A204.1 (cell line): ENCODE results near the gene ABCE1.
A peak's percentile ranks its signal among the peaks of the same experiment; 100 is the strongest.
"Not testable (repeated sequence)": the region's sequence is repeated elsewhere in the genome, so short reads cannot be mapped to it uniquely, and the experiment has no call there.

Source experiments
- FAIRE-seq: peaks from 2 replicates; lab custom pipeline; 2012; peaks lifted over from hg19 to GRCh38; lab: Jason Lieb, UNC

Gene ABCE1

GRCh38 chr4:145103496-145103895 lies 5.4 kb downstream of the ABCE1 start:
- no peak for FAIRE-seq

- FAIRE-seq = no peak
Observed at GRCh38 chr4:145107126-145107525, 9.0 kb downstream of the ABCE1 start.

DNA sequence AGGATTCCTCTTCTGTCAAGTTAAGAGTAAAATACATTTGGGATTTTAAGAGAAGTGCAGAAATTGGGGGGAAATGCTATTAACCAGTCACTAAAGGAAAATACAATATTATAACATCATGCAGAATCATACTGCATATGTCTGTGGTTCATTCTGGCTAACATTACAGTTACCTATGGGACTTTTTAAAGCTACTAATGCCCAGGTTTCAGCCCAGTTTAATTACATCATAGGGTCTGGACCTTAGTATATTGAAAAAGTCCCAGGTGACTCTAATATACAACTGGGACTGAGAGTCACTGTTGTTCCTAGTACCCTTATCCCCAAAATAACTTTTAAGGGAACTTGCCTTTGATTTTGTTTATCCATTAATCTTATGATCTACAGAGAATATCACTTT lies 10.0 kb downstream of the ABCE1 start:
- no peak for FAIRE-seq

DNA sequence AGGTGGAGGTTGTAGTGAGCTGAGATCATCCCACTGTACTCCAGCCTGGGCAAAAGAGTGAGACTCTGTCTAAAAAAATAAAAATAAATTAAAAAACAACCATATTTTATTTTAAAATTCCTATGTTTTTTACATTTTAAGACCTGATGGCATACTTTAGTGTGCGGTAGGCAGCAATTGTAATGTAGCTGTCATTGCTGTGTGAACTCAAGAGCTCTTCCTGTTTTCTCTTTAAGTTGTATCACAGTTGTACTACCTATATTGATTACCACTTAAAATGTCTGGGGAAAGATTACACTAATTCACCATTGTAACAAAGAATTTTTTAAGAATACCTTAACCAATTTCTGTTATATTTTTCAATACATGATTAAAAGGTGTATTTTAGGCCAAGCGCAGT lies 27.3 kb downstream of the ABCE1 start:
- no peak for FAIRE-seq

- FAIRE-seq = no peak
Observed at GRCh38 chr4:145130130-145130529, 32.0 kb downstream of the ABCE1 start.

- FAIRE-seq = no peak
Observed at GRCh38 chr4:145130788-145131399, 32.8 kb downstream of the ABCE1 start.

GRCh38 chr4:145131848-145132247 lies 33.7 kb downstream of the ABCE1 start:
- no peak for FAIRE-seq

- FAIRE-seq = no peak
Observed at GRCh38 chr4:145132511-145133098, 34.5 kb downstream of the ABCE1 start.

DNA sequence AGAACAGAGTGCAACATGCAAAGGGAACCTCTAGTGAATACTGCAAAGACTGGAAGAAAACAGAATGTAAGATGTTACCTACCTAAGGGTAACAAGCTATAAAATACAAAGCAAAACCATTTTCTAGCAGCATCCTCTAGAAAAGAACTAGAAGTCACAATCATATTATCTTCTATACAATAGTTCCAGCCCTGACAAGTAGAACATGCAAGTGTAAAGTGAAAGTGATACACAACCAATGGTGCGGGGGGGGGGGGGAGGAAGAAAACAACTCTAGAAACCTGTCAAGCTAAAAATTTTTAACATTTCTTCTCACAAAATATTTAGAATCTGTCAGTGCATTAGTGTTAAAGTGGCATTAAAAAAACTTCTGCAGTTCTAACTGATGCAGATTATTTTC lies 38.1 kb downstream of the ABCE1 start:
- not testable (repeated sequence) for FAIRE-seq

- no peak for FAIRE-seq
Observed at GRCh38 chr4:145148980-145149379, 50.9 kb downstream of the ABCE1 start.

GRCh38 chr4:145153181-145153903 lies 55.2 kb downstream of the ABCE1 start:
- no peak for FAIRE-seq

DNA sequence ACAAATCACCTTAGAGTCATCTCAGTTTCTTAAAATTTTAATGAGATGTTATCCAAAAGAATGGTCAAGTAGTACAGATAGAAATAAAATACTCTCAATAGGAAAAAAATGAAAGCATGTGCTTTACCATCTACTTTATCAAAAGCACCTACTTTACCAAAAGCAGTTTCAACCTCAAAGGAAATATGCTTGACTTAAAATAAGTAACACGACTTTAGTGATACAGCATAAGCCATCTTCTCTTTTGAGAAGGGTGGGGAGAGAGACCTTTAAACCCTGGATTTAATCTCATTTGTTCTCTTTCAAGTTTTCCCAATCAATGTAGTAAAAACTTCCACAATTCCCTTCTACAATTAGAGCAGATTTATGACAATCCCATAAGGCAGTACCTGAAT lies 55.8 kb downstream of the ABCE1 start:
- no peak for FAIRE-seq

- FAIRE-seq = no peak
Observed at GRCh38 chr4:145154573-145154972, 56.5 kb downstream of the ABCE1 start.

DNA sequence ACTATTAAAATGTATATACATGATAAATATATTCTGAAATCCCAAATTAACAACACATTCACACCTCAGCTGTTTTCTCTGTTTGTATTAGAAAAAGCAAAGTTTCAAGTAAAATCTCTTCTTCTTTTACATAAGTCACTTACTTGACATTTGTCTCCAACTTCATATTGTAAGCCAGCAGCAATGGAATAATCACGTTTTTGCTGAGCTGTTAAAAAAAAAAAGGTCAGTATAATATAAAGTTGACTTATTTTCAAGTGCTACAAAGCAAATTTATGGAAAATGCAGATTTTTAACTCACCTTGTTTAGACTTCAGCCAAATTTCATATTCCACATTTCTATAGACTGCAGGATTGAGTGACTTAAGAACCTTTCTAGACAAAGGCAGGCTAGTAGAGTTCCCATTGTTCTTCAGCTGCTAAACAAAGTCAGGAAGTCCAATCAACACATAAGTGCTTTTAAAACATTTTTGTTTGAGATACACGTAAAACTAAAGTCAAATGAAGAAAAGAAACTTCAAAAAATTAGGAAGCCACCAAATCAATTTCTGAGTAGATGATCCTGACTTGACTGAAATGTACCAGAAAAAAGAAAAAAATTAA lies 57.3 kb downstream of the ABCE1 start:
- no peak for FAIRE-seq

DNA sequence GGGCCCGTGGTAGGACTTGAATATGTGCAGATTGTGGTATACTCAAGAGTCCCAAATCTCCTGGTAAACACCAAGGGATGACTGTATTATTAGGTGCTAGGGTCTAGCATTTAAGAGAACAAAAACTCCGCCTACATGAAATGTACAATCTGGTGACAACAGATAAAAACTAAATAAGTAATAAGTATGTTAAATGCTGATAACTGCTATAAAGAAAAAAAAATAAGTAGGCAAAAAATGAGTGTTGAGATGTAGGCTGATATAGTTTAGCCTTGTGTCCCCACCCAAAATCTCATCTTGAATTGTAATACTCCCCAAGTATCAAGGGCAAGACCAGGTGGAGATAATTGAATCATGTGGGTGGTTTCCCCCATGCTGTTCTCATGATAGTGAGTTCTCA lies 58.9 kb downstream of the ABCE1 start:
- FAIRE-seq = no peak

- no peak for FAIRE-seq
Observed at GRCh38 chr4:145161549-145161948, 63.4 kb downstream of the ABCE1 start.

- FAIRE-seq = peak; percentile 27
Observed at GRCh38 chr4:145167887-145168286, 69.8 kb downstream of the ABCE1 start.

GRCh38 chr4:145168581-145169187 lies 70.6 kb downstream of the ABCE1 start:
- FAIRE-seq = no peak

DNA sequence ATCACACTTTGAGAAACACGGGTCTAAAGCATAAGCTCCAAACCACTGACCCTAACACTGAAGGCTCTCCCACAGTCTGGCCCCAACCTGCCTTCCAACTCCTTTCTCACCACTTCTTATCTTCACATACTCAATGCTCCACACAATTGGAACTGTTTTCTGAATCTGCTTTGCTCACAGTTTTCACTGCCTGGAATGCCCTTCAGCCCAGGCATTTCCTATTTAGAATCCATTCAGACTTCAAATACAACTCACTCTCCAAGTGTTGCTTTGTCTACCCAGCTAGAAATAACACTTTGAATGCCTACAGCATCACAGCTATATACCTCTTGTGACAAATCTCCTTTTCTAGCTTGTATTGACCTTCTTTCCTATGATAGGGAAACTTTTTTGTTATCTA lies 72.1 kb downstream of the ABCE1 start:
- no peak for FAIRE-seq

DNA sequence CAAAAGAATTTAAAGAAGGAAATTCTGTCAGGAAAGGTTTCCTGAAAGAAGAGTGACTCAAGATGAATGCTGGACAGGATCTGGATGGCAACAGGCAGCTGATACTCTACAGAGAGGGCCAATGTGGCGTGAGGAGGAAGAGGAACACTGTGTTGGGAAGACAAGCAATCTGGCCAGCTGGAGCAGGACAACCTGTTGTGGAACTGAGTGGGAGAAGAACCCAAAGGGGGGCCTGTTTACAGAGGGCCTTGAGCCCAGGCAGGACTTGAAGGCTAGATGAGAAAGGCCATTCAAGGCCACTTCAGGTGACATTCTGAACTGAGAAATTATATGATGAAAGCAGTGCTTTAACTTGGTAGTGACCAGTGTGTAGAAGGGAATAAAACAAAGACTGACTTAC lies 73.8 kb downstream of the ABCE1 start:
- FAIRE-seq = no peak

DNA sequence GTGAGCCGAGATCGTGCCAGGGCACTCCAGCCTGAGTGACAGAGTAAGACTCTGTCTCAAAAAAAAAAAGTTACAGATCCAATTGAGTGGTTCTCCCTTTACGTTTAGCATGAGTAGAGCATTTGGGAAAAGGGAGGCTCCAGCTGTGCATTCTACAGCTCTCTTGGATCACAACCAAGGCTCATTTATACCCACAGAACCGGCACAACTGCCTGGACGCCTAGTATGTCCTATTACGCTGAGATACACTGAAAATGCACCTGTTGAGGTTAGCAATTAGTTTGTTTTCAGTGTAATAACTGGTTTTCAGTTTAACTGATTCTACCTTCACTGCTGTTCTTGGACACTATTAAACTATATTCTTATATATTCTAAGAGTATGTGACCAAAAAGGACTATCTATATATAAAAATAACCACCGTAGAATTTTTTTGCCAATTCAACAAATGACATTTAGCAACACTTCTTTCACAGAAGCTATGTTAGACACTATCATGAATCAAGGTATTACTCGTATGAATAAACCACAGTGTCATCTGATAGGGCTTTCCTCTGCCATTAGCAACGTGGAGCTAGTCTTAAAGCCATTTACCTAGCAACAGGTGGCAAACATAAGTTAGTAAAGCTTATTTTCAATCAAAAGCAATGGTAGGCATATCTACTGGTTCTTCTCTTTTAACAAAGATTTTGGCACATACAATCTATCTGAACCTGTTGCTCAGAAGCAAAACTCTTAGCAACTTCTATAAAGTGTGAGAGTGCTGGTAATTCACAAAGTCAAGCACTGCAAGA lies 78.7 kb downstream of the ABCE1 start:
- FAIRE-seq = no peak

DNA sequence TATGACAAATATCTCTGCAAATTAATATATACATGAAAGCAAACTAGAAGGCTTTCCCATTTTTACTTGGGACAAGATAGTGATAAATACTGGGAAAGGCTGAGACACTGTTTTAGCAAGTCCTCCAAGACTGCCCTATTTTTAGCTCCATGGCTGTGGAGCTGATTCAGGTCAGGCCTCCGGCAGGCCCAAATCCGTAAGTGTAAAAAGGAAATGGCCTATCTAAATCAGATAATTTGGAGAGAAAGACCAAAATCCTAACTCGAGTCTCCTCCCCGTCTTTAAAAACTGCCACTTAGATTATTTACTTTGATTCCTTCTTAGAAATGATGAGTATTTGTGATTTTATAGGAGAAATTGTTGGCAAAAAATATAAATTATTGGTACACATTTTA lies 79.4 kb downstream of the ABCE1 start:
- no peak for FAIRE-seq
